Measurements from ENCODE around the gene TXN2.

DNA sequence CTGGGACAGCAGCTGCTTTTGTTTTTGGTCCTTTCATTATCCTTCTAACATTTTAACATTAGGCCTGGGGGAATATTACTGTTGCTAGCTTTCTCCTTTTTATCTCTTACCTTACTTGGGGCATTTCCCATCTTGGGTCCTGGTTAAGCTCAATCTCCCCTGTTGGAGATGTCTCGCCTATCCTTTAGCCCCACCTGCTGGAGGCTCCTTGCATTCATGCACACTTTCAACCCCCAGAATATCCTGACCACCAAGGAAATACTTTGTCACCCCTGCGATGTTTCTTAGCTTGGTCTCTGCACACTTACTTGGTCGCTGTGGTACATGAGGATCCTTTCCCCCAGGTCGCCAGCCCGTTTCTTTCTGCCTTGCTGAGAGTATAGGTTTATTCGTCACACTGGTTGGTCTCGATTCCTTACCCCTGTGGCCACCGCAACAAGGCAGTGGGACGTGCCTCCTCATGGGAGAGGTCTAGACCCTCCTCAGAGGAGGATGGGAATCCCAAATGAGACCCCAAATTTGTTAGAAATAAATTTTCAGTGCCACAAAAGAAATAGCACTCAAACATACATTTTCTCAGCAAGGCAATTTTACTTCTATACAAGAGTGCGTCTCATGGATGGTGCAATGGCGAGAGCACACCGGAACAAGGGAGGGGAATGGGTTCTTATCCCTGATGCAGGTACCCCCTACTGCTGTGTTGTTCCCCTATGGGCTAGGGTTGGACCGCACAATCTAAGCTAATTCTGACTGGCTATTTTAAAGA lies 5.4 kb upstream of the TXN2 start:
- TF ChIP-seq GATA3 (IDR thresholded peaks at IDR 0.05; ENCODE audit: low read depth, low read length) (no peak), GATA2 (IDR thresholded peaks at IDR 0.05; ENCODE audit: low read depth, low read length) (no peak)
